D341Med (cell line): ENCODE measurements around the gene WNT3A.

Experiments
- DNase-seq: peaks from one replicate; pipeline ENCODE4 v3.0.0; 2012; ENCODE audit warnings: low spot score

WNT3A gene

DNA sequence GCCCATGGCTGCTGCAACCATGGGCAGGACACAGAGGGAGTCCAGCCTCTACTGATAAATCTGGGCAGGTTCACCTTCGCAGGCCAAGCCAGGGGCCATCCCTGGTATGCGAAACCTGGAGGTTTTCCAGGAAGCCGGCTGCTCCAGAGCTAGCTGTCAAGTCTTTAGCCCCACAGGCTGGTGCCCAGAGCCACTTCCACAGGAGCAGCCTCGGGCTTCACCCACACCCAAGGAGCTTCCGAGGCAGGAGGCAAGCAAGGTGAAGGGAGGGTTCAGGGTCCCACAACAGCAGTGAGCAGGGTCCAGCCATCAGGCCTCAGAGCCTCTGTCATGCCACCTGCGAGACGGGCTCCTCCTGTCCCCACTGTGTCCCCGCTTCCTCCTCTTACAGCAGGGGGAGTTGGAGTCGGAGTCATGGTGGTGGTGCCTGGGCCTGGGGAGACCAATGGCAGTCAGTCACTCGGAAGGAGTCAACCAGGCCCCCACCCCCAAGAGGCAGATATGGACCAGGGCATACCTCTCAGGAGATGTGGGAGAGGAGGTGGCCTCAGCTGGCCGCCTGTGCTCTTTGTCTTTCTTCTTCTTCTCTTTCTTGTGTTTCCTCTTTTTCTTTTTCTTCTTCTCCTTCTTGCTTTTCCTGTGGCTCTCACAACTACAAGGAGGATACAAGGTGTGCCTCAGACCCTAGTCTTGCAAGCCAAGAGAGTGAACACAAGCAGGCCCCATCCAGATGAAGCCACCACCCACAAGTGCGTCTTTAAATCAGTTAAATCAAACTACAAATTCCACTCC lies 94.2 kb downstream of the WNT3A start:
- DNase-seq, result peak; percentile 34

GRCh38 chr1:228101614-228101993 lies 94.8 kb downstream of the WNT3A start:
- no peak for DNase-seq

DNA sequence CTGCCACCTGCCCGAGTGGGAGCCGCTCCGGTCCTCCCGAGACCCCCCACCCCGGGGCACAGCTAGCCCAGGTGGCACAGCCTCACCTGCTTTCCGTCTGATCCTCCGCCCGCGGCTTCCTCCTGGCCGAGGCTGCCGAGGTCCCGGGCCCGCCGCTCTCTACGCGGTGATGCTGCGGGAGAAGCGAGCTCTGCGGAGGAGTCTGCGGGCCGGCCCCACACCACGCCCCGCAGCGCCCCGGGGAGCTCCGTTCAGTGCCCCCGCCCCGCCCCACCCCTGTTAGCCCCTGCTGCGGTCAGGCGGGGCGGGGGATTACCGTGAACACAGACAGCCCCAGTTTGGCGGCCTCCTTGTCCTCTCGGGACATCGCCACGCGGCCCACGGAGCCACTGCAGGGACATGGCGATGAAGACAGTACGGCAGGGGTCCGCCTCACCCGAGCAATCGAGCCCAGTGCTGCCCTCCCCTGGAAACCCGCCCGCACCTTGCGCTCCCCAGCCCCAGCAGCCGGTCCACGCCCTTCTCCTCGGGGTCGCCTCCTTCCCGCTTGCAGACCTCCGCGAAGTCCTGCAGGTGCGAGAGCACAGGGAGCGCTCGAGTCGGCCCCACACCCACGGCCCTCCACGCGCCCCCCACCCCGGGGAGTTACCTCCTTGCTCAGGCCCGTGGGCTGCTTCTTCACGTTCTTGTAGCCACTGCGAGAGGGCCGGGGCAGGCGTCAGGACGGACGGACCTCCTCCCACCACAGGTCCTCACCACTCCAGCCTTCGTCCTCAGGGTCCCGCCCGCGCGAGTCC lies 95.4 kb downstream of the WNT3A start:
- peak; percentile 86 for DNase-seq

GRCh38 chr1:228102791-228103620 lies 96.2 kb downstream of the WNT3A start, which contains the start of gene C1orf35:
TSS of gene C1orf35 (minus strand) at chr1:228103325. CDS start at chr1:228103227, 98 bp downstream.
- DNase-seq, result peak; percentile 99

DNA sequence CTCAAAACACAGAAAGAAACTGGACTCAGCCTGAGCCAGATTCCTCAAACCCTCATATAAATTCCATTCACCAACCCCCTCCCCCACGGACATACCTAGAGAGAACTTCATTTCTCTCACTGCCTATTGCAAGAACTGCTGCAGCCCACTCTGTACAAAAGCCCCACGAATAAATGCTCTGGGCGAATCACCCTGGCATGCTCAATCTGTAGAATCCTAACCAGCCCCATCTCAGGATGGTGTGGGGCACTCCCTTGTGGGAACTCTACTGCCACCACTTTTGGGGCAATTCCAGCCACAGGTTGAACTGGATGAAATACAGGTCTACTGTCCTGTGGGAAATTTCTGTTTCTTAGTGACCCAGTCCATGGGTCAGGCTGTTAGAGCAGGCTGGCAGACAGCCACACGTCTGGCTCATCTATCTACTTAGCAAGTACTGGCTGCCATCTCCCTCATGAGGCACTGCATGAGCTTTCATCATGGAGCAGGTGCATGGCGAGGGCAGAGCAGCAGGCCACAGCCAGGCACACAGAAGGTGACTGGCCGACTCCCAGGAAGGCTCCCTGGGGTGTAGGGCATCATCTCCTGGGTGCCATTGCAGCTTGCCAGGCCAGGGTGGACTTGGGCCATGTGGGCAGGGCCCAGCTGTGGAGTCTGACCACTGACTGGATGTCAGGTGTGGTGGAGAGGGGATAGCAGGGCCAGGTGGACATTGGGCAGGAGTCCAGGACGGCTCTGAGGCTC lies 97.9 kb downstream of the WNT3A start:
- peak; percentile 18 for DNase-seq

- peak; percentile 4 for DNase-seq
These were observed 98.6 kb downstream of the WNT3A start for GRCh38 chr1:228105270-228105995.

DNA sequence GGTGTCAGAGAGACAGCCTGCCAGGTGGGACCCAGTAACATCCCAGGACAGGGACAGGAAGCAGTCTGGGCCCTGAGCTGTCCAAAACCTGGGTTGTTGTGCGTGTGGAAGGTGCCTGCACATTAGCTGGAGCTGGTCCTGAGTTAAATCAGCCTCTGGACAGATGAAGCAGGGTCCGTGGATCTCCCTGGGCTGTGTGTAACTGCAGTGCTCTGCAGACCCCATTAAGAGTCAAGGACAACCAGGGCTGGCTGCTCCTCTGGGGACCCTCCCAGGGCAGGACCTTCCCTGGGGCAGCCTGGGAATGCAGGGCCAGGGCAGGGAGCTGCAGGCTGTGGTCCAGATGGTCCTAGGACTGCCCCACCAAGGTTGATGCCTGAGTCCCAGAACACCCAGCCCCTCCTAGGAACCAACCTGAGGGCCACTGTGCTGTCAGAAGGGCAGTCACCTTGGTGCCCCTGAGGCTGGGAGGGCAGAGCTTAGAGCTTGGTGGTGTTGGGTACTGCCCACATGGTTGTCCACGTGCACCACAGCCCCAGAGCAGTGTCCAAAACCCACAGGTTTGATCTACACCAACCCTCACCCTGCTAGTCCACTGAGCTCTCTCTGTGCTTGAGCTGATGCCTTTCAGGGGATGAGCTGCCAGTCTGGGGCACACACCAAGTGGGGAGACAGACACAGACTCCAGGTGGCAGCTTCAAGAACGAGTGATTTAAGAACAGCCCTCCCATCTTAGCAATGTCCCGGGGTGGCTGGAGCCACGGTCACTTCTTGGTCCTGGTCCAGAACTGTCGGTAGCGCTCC lies 99.4 kb downstream of the WNT3A start:
- DNase-seq, result peak; percentile 4

DNA sequence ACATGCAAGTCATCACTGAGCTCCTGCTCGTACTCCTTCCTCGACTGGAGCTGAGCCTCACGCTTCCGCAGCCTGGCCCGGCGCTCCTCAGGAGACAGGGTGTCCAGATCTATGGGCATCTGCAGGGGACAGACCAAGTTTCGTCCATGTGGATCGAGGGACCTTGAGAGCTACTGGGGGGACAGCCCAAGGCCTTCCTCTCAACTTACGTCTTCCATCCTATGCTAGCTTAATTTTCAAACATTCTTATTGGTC lies 99.9 kb downstream of the WNT3A start:
- no peak for DNase-seq

DNA sequence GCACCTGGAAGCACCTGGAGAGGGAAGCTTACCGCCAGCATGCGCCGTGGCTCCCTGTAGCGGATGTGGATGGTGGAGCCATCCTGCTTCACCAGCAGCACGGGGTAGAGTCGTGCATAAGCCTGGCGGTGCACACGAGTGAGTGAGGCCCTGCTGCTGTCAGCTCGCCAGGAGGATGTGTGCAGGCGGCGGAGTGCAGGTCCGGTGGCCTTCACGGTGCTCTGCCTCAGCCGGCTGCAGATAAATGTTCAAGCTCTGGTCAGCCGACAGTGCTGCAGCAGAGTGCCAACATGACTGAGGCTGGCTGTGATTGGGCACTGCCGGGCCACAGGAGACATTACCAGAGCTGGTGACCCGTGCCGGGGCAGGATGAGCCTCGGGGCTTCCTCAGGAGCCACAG lies 100.8 kb downstream of the WNT3A start:
- peak; percentile 5 for DNase-seq

DNA sequence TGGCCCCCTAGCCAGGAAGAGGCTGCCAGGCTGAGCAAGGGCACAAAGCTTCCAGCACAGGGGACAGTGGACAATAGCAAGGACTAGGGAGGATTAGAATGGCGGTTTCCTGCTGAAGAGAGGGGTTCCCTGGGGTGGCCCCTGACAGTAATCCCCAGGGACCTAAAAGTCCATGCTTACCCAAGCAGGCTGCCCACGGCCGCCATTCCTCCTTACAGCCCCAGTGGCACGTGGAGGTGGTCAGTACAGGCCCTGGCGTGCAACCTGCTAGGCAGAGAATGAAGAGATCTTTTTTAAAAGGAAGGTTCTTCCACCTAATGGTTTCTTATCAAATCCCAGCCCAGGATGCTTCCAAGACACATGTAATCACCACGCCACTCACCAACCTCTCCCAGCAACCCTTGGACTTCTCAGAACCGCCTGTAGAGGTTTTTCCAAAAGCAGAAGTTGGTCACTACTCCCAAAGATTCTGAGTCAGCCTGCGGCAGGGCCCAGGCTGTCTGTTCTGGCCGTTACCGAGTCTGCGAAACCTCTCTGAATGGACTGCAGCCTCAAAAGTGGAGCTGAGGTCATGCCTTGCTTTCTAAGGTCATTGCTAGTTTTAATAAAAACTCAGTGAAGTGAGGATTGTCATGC lies 101.4 kb downstream of the WNT3A start:
- peak; percentile 4 for DNase-seq

- no peak for DNase-seq
These were observed 101.9 kb downstream of the WNT3A start for GRCh38 chr1:228108742-228109072.

DNA sequence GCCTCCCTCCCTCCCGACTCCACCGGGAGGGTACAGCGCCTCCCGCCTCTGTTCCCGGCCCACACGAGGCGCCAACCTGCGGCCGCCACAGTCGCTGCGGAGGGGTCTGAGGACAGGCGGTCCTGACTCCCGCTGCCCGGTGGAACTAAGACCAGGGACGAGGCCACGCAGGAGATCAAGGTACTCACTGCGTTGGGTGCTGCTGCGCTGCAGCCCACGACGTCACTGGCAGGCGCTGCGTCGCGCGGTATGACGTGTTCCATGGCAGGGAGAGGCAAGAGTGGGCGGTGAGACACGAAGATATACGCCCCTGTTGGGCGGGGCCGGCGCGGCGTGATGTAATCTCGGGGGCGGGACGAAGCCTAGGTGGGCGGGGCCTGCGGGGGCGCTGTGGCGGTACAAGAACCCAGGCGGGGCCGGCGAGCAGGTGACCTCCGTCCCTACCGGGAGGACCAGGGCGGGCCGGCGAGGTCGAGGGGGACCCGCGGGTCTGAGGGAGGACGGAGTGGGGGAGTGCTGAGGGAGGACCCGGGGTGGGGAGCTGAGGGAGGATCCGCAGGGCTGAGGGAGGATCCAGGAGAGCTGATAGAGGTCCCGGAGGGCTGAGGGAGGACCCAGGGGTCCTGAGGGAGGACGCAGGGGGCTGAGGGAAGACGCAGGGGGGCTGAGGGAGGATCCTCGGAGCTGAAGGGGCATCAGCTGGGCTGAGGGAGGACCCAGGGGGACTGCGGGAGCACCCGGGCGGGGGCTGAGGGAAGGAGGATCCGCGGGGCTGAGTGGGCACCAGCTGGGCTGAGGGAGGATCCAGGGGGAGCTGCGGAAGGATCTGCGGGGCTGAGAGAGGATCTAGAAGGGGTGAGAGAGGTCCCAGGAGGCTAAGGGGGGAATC lies 102.5 kb downstream of the WNT3A start, which contains the start of gene MRPL55:
Gene MRPL55, minus strand, starts transcription at position 227 of the 889 bp plus-strand sequence. CDS start 1,039 bp downstream, outside the sequence.
- peak; percentile 98 for DNase-seq

DNA sequence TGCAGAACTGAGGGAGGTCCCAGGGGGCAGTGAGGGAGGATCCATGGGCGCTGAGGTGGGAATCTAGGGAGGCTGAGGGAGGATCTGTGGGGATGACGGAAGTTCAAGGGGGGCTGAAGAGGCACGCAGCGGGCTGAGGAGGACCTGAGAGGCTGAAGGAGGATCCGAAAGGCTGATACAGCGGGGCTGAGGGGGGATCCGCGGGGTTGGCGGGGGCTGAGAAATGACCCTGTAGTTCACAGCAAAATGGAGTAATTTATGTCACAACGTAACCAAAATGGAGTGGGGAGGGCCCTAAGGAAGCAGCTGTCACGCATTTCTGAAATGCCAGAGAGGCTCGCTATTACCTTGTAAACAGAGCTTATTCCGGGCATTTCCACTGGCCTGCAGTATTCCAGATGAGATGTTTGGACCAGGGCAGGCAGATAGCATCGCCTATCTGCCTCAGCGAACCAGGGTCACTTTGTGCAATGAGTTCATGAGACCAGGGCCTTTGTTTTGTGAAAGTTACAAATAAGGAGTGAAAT lies 103.2 kb downstream of the WNT3A start:
- no peak for DNase-seq

DNA sequence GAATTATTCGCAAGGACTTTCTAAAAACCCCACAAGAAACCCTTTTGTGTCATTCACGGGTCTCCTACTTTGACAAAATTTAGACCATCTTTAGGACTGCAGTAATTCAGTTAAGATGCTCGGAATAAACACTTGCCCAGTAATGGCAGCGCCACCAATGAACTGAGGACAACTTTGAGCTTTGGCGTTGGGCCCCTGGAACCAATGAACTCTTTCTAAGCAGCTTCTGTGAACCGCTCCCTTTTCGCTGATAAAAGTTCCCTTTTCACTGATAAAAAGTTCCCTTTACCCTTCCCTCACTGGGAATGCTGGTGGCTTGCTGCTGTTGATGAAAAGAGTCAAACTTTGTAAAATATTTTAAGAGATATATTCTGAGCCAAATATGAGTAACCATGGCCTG lies 103.8 kb downstream of the WNT3A start:
- DNase-seq, result peak; percentile 2
